Measurements from ENCODE around the gene IRAG1. TPM values are rescaled to one million over a fixed set of nuclear protein-coding genes. Genes with fewer than 3 reads are reported as not detected.

Gene IRAG1
- total RNA-seq, 1 donor from 2014 or later: 236 TPM

- Histone ChIP-seq H3K9me3 (no peaks in the 10 kb centered on the region), H3K27me3 (no peaks in the 10 kb centered on the region), H3K27ac (peak overlapping the region; percentile 88 to 93), H3K36me3 (peaks cover 0 to 33% of the 10 kb centered on the region in 2 donors), H3K4me1 (peaks cover 38 to 96% of the 10 kb centered on the region in 2 donors), H3K4me3 (peak overlapping the region; percentile 32 to 45)
- intact Hi-C loops (cut with DNase I): loop anchor here (2.0 kb wide), 2 partner anchors 33 to 39 kb away; no protein-coding TSS in a partner anchor
- DNase-seq (ENCODE audit: low spot score in 2 of 2): no peak
- no peak for TF ChIP-seq CTCF (IDR thresholded peaks at IDR 0.05)
Measured at GRCh38 chr11:10657308-10658271, 36.0 kb downstream of the IRAG1 start.

GRCh38 chr11:10655943-10656576, 37.5 kb downstream of the IRAG1 start:
- H3K27ac ChIP-seq: peak overlapping the region; percentile 88 to 93
- no peaks in the 10 kb centered on the region for H3K27me3 ChIP-seq
- TF ChIP-seq CTCF (IDR thresholded peaks at IDR 0.05): no peak
- H3K4me1 ChIP-seq: peaks cover 42 to 94% of the 10 kb centered on the region in 2 donors
- H3K4me3 ChIP-seq: no peak overlapping the region
- no peaks in the 10 kb centered on the region for H3K9me3 ChIP-seq
- DNase-seq (ENCODE audit: low spot score in 2 of 2): no peak
- H3K36me3 ChIP-seq: peaks cover 0 to 33% of the 10 kb centered on the region in 2 donors
- intact Hi-C loops (cut with DNase I): loop anchor here (2.0 kb wide), 1 partner anchor 37 kb away; no protein-coding TSS in a partner anchor

GRCh38 chr11:10655227-10655626, 38.3 kb downstream of the IRAG1 start:
- H3K4me3 ChIP-seq: no peak overlapping the region

GRCh38 chr11:10654811-10655150, 38.8 kb downstream of the IRAG1 start:
- H3K27me3 ChIP-seq: no peaks in the 10 kb centered on the region
- no peak for TF ChIP-seq CTCF (IDR thresholded peaks at IDR 0.05)
- peaks cover 3 to 43% of the 10 kb centered on the region in 2 donors for H3K36me3 ChIP-seq
- intact Hi-C loops (cut with DNase I): no loop called here
- H3K4me3 ChIP-seq: no peak overlapping the region
- peaks cover 42 to 86% of the 10 kb centered on the region in 2 donors for H3K4me1 ChIP-seq
- no peak for DNase-seq (ENCODE audit: low spot score in 2 of 2)
- peak overlapping the region; percentile 88 to 93 for H3K27ac ChIP-seq
- H3K9me3 ChIP-seq: no peaks in the 10 kb centered on the region

More at GRCh38 chr11:10655227-10655626, 38.3 kb downstream of the IRAG1 start:
- intact Hi-C loops (cut with DNase I): no loop called here
- no peaks in the 10 kb centered on the region for H3K27me3 ChIP-seq
- peaks cover 3 to 40% of the 10 kb centered on the region in 2 donors for H3K36me3 ChIP-seq
- no peaks in the 10 kb centered on the region for H3K9me3 ChIP-seq
- peak overlapping the region; percentile 88 to 93 for H3K27ac ChIP-seq
- H3K4me1 ChIP-seq: peaks cover 42 to 90% of the 10 kb centered on the region in 2 donors
- TF ChIP-seq CTCF (IDR thresholded peaks at IDR 0.05): no peak
- no peak for DNase-seq (ENCODE audit: low spot score in 2 of 2)

- Histone ChIP-seq H3K4me1 (peaks cover 37 to 86% of the 10 kb centered on the region in 2 donors), H3K4me3 (no peak overlapping the region), H3K27ac (peak overlapping the region; percentile 88 to 93), H3K36me3 (peaks cover 9 to 48% of the 10 kb centered on the region in 2 donors), H3K27me3 (no peaks in the 10 kb centered on the region), H3K9me3 (no peaks in the 10 kb centered on the region)
- DNase-seq (ENCODE audit: low spot score in 2 of 2): no peak
- intact Hi-C loops (cut with DNase I): no loop called here
- peak; percentile 47 to 59 (median 55) for TF ChIP-seq CTCF (IDR thresholded peaks at IDR 0.05)
Measured at GRCh38 chr11:10653946-10654810, 39.4 kb downstream of the IRAG1 start.

Measured in ascending aorta (tissue), 2 donors.